ENCODE measurements around the gene RNASE11. TPM values are rescaled to one million over a fixed set of nuclear protein-coding genes. Genes with fewer than 3 reads are reported as not detected.

Gene RNASE11
- total and polyA plus RNA-seq, 9 of the 15 experiments (the other 6 are each of a cell fraction or from before 2014, with no cell fraction given), result 0.16 to 0.29 (median 0.22) TPM; not detected in 6

GRCh38 chr14:20609215-20610001, 21.6 kb upstream of the RNASE11 start (continued):
- TF ChIP-seq FOXK1 (CRISPR knock-in tag; IDR thresholded peaks at IDR 0.05; ENCODE audit: borderline replicate concordance) (no peak), ZKSCAN1 (IDR thresholded peaks at IDR 0.05; ENCODE audit: low read depth, low read length) (no peak), SOX6 (IDR thresholded peaks at IDR 0.05) (0 out of 2 replicates have a peak, but pooled peaks have one; percentile 14), TCF15 (CRISPR knock-in tag; IDR thresholded peaks at IDR 0.05) (no peak), ZNF311 (CRISPR knock-in tag; IDR thresholded peaks at IDR 0.05) (no peak), GTF2A2 (tag; IDR thresholded peaks at IDR 0.05) (no peak), LARP7 (IDR thresholded peaks at IDR 0.05) (no peak), ZNF592 (IDR thresholded peaks at IDR 0.05) (peak; percentile 48; the same call in 1 of the 2 replicates), KLF6 (CRISPR knock-in tag; IDR thresholded peaks at IDR 0.05; ENCODE audit: borderline replicate concordance) (no peak), SRSF7 (optimal IDR thresholded peaks at IDR 0.05; ENCODE audit: low read depth, low read length) (no peak), ZBTB5 (IDR thresholded peaks at IDR 0.05) (no peak)
- TF ChIP-seq, protein P1, sequence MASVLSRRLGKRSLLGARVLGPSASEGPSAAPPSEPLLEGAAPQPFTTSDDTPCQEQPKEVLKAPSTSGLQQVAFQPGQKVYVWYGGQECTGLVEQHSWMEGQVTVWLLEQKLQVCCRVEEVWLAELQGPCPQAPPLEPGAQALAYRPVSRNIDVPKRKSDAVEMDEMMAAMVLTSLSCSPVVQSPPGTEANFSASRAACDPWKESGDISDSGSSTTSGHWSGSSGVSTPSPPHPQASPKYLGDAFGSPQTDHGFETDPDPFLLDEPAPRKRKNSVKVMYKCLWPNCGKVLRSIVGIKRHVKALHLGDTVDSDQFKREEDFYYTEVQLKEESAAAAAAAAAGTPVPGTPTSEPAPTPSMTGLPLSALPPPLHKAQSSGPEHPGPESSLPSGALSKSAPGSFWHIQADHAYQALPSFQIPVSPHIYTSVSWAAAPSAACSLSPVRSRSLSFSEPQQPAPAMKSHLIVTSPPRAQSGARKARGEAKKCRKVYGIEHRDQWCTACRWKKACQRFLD (CRISPR knock-in tag; IDR thresholded peaks at IDR 0.05), result no peak
- TF ChIP-seq, protein P2, sequence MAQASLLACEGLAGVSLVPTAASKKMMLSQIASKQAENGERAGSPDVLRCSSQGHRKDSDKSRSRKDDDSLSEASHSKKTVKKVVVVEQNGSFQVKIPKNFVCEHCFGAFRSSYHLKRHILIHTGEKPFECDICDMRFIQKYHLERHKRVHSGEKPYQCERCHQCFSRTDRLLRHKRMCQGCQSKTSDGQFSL (CRISPR knock-in tag; IDR thresholded peaks at IDR 0.05), result no peak
- TF ChIP-seq, protein P2 (tag; IDR thresholded peaks at IDR 0.05), result no peak

Measured in K562 (cell line).